Uterine smooth muscle cell (primary cell): ENCODE results near the gene DIAPH3. TPM values are rescaled to one million over a fixed set of nuclear protein-coding genes. Genes with fewer than 3 reads are reported as not detected.

ENCODE experiments used
- total RNA-seq: library from RNA; depleted of rRNA; stranded (reverse); fragments of >200 nt; gene quantifications from 2 replicates; pipeline ENCODE4 v1.2.3, GENCODE V29; 2014

The DIAPH3 gene, protein sequence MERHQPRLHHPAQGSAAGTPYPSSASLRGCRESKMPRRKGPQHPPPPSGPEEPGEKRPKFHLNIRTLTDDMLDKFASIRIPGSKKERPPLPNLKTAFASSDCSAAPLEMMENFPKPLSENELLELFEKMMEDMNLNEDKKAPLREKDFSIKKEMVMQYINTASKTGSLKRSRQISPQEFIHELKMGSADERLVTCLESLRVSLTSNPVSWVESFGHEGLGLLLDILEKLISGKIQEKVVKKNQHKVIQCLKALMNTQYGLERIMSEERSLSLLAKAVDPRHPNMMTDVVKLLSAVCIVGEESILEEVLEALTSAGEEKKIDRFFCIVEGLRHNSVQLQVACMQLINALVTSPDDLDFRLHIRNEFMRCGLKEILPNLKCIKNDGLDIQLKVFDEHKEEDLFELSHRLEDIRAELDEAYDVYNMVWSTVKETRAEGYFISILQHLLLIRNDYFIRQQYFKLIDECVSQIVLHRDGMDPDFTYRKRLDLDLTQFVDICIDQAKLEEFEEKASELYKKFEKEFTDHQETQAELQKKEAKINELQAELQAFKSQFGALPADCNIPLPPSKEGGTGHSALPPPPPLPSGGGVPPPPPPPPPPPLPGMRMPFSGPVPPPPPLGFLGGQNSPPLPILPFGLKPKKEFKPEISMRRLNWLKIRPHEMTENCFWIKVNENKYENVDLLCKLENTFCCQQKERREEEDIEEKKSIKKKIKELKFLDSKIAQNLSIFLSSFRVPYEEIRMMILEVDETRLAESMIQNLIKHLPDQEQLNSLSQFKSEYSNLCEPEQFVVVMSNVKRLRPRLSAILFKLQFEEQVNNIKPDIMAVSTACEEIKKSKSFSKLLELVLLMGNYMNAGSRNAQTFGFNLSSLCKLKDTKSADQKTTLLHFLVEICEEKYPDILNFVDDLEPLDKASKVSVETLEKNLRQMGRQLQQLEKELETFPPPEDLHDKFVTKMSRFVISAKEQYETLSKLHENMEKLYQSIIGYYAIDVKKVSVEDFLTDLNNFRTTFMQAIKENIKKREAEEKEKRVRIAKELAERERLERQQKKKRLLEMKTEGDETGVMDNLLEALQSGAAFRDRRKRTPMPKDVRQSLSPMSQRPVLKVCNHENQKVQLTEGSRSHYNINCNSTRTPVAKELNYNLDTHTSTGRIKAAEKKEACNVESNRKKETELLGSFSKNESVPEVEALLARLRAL
- 9.6 and 27.7 TPM in 2 replicates for total RNA-seq

DNA sequence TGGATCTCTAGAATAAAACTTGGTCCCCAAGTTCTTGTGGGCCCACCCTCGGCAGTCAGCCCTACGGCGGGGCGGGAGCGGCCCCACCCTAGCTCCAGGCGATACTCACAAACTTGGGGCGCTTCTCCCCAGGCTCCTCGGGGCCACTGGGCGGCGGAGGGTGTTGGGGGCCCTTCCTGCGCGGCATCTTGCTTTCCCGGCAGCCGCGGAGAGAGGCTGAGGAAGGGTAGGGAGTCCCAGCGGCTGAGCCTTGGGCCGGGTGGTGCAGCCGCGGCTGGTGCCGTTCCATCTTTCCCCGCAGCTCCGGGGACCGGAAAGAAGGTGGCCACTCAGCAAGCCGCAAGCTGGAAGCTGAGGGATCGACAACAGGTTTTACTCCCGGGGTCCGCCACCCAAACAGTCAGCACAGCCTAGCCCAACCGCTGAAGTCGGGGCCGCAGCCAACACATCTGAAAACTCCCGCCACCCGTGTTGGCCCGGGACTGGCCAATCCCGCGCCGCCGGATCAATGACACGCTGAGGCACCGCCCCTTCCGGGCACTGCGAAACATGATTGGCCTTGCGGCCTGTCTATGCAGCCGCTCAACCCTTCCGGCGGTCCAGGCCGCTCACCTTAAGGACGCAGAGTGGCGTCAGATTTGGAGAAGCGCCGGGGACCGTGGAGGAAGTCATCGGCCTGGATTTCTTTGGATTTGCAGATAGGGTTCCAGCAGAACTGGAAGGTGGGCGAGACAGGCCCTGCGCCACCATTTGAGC, at the start of gene DIAPH3:
TSS of gene DIAPH3 (minus strand) at position 451 of the 756 bp plus-strand sequence. CDS start at position 289, 162 bp downstream.

Other genes with a start within 250 kb of the DIAPH3 start
- 19.3 and 20.6 TPM in 2 replicates for gene TDRD3, start 233.3 kb upstream of the DIAPH3 start, total RNA-seq